HCT116 (cell line): Measurements from ENCODE around the gene NSMCE1. TPM values are rescaled to one million over a fixed set of nuclear protein-coding genes. Genes with fewer than 3 reads are reported as not detected.
A peak's percentile ranks its signal among the peaks of the same experiment; 100 is the strongest.

Experiments
- ATAC-seq: fragments of 200-7000 bp; cut with Tn5 transposase; 2 replicates; pipeline ENCODE4 v1.9.1; 2020; ENCODE audit warnings: mild to moderate bottlenecking, moderate library complexity
- BruUV-seq: library from RNA; stranded (reverse); fragments of 400-500 nt; replicated peaks from 2 replicates; lab custom pipeline; 2021; lab: Mats Ljungman, UMichigan
- CTCF ChIA-PET: fragments of 300-600 bp; sonication (Branson Sonifier 250); formaldehyde crosslinking; loops from one replicate; lab custom pipeline; 2021; ENCODE audit warnings: antibody characterized with exemption; lab: Charles Lee
- POLR2A ChIA-PET: fragments of 300-600, 350-600 bp; sonication (Branson Sonifier 250); formaldehyde crosslinking; loops from one replicate; lab custom pipeline; 2021; ENCODE audit warnings: antibody characterized with exemption; lab: Charles Lee
- RAD21 ChIA-PET, 2 experiments: fragments of 300-600 bp; sonication (Branson Sonifier 250); formaldehyde crosslinking; loops; one replicate each; lab custom pipeline; 2023; ENCODE audit warnings: low total read pairs in 2 of 2; ENCODE audit not compliant: uncharacterized antibody in 2 of 2, unreplicated experiment in 2 of 2, low non-redundant PET in 1 of 2; lab: Charles Lee
- DNase-seq: peaks from one replicate; pipeline ENCODE4 v3.0.0-alpha.2; 2010; ENCODE audit warnings: low read depth, low spot score
- H2AFZ ChIP-seq: fragments of 200-600 bp; shearing (Covaris generic), sonication (generic); 2 replicates; pipeline ENCODE4 v1.6.1; 2017; ENCODE audit warnings: low read depth, mixed run types, mixed read lengths, antibody characterized with exemption, low read length; ENCODE audit not compliant: poor library complexity, severe bottlenecking
- H3K27ac ChIP-seq: 2 replicates; pipeline ENCODE4 v1.5.1; 2012; ENCODE audit warnings: low read depth, low read length
- H3K27me3 ChIP-seq: fragments of 200-600 bp; sonication (generic); 2 replicates; pipeline ENCODE4 v1.6.1; 2016; ENCODE audit warnings: mixed run types, low read length, mixed read lengths; ENCODE audit not compliant: insufficient read depth
- H3K36me3 ChIP-seq, 2 experiments: fragments of 200-500 bp in 1 of 2; fragments of 200-600 bp in 1 of 2; sonication (Bioruptor generic) in 1 of 2; sonication (generic) in 1 of 2; 2 replicates each; pipeline versions ENCODE4 v1.5.1 to v1.6.1; 2014 to 2016; ENCODE audit warnings: low read length in 2 of 2, inconsistent platforms in 1 of 2, mixed read lengths in 1 of 2, mixed run types in 1 of 2; ENCODE audit not compliant: insufficient read depth in 2 of 2, control insufficient read depth in 1 of 2
- H3K4me1 ChIP-seq, 2 experiments: fragments of 200-600 bp in 1 of 2; sonication (generic) in 1 of 2; 2 replicates each; pipeline versions ENCODE4 v1.5.1 to v1.6.1; 2012 to 2017; ENCODE audit warnings: low read length in 2 of 2, inconsistent platforms in 1 of 2, mild to moderate bottlenecking in 1 of 2, mixed read lengths in 1 of 2, mixed run types in 1 of 2, moderate library complexity in 1 of 2; ENCODE audit not compliant: insufficient read depth in 2 of 2, control insufficient read depth in 1 of 2
- H3K4me2 ChIP-seq: fragments of 200-600 bp; sonication (generic); 2 replicates; pipeline ENCODE4 v1.6.1; 2017; ENCODE audit warnings: mixed run types, low read length, mixed read lengths
- H3K4me3 ChIP-seq, 2 experiments: fragments of 200-600 bp in 1 of 2; sonication (generic) in 1 of 2; replicated peaks in 1 of 2; 2 replicates each; pipeline ENCODE4 v1.5.1; 2011 to 2016; ENCODE audit warnings: low read length in 2 of 2, control low read depth in 1 of 2, low read depth in 1 of 2, mild to moderate bottlenecking in 1 of 2, mixed read lengths in 1 of 2, mixed run types in 1 of 2
- H3K79me2 ChIP-seq: fragments of 200-600 bp; sonication (generic); 2 replicates; pipeline ENCODE4 v1.6.1; 2017; ENCODE audit warnings: mild to moderate bottlenecking, mixed run types, low read length, moderate library complexity, mixed read lengths; ENCODE audit not compliant: insufficient read depth
- H3K9ac ChIP-seq: fragments of 200-600 bp; sonication (generic); 2 replicates; pipeline ENCODE4 v1.6.1; 2016; ENCODE audit warnings: low read length, mixed read lengths
- H3K9me2 ChIP-seq: fragments of 200-600 bp; sonication (generic), shearing (Covaris generic); 2 replicates; pipeline ENCODE4 v1.6.1; 2017; ENCODE audit warnings: mixed run types, mild to moderate bottlenecking, moderate library complexity; ENCODE audit not compliant: insufficient read depth
- H3K9me3 ChIP-seq, 2 experiments: fragments of 200-500 bp in 1 of 2; fragments of 200-600 bp in 1 of 2; sonication (Bioruptor generic) in 1 of 2; sonication (generic) in 1 of 2; 2 replicates each; pipeline ENCODE4 v1.6.1; 2014 to 2017; ENCODE audit warnings: low read length in 2 of 2, mixed read lengths in 2 of 2, inconsistent platforms in 1 of 2, low read depth in 1 of 2, mild to moderate bottlenecking in 1 of 2, mixed run types in 1 of 2, moderate library complexity in 1 of 2; ENCODE audit not compliant: control insufficient read depth in 1 of 2, insufficient read depth in 1 of 2
- H4K20me1 ChIP-seq: fragments of 200-600 bp; sonication (generic), shearing (Covaris generic); 2 replicates; pipeline ENCODE4 v1.6.1; 2017; ENCODE audit warnings: mixed run types, mild to moderate bottlenecking, moderate library complexity; ENCODE audit not compliant: insufficient read depth
- SIN3A ChIP-seq: IDR thresholded peaks from 2 replicates; pipeline ENCODE4 v1.6.1; 2012; ENCODE audit warnings: low read depth
- SRF ChIP-seq: IDR thresholded peaks from 2 replicates; pipeline ENCODE4 v1.6.1; 2012; ENCODE audit warnings: low read depth
- ZFX ChIP-seq: fragments of 450-650 bp; IDR thresholded peaks from 2 replicates; pipeline ENCODE4 v1.6.1; 2017
- intact Hi-C: fragments of 100-400 bp; cut with micrococcal nuclease; formaldehyde crosslinking; loops from 2 replicates; pipeline ENCODE4 v1.10.0; 2022
- total RNA-seq: library from RNA; stranded (reverse); gene quantifications from one replicate; pipeline ENCODE4 v1.2.1, GENCODE V29; 2021; ENCODE audit not compliant: unreplicated experiment
- TF ChIP-seq, protein P1 (sequence below), 3 experiments: fragments of 200-600 bp in 1 of 3; sonication (generic) in 1 of 3; IDR thresholded peaks in 2 of 3; conservative IDR thresholded peaks in 1 of 3; 2 replicates each; pipeline ENCODE4 v1.5.1; 2012 to 2017; ENCODE audit warnings: low read depth in 2 of 3, low read length in 2 of 3, antibody characterized with exemption in 1 of 3, borderline replicate concordance in 1 of 3, control low read depth in 1 of 3, mild to moderate bottlenecking in 1 of 3, mixed read lengths in 1 of 3, mixed run types in 1 of 3, moderate library complexity in 1 of 3; ENCODE audit not compliant: insufficient read depth in 1 of 3

Gene NSMCE1
- total RNA-seq, 1 experiment from 2014 or later, result 85.6 TPM

DNA sequence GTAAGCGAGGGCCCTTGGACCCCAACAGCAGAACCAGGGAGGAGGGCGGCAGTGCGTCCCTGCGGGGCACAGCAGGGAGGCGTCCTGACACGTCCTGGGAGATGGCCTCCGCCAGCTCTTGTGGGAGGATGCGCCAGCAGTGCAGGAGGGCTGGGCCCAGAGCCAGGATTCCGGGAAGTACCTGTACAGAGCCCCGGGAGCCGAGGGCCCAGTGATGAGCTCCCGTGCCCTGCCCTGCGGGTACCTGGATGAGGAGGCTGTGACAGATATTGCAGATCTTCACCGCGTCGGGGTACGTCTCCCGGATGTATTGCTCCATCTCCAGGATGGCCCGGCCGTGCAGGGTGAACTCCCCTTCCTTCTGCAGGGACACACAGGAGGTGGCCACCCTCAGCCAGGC lies 42.1 kb downstream of the NSMCE1 start:
- ATAC-seq (no peak), DNase-seq (no peak)
- ChIA-PET RAD21 (no interaction called here), CTCF (interaction anchor here (1.3 to 1.5 kb wide), 2 partner anchors 129 to 140 kb away, joined by 3 read pairs; no protein-coding TSS in a partner anchor), POLR2A (no interaction called here)
- Histone ChIP-seq H3K9me3 (no peaks in the 10 kb centered on the region), H3K36me3 (no peaks in the 10 kb centered on the region; a peak in 1 of 4 replicates), H3K27me3 (no peaks in the 10 kb centered on the region), H3K4me1 (peaks cover 8 to 14% of the 10 kb centered on the region in 2 experiments; a peak in 3 of 4 replicates), H3K9ac (no peak overlapping the region), H3K4me2 (no peak overlapping the region), H4K20me1 (no peaks in the 10 kb centered on the region), H3K4me3 (no peak overlapping the region), H3K27ac (no peak overlapping the region), H2AFZ (no peak overlapping the region), H3K9me2 (no peaks in the 10 kb centered on the region), H3K79me2 (no peaks in the 10 kb centered on the region)
- BruUV-seq, result no TSS peak
- TF ChIP-seq SIN3A (no peak), ZFX (0 out of 2 replicates have a peak, but pooled peaks have one; percentile 14)
- intact Hi-C loops, result no loop called here

DNA sequence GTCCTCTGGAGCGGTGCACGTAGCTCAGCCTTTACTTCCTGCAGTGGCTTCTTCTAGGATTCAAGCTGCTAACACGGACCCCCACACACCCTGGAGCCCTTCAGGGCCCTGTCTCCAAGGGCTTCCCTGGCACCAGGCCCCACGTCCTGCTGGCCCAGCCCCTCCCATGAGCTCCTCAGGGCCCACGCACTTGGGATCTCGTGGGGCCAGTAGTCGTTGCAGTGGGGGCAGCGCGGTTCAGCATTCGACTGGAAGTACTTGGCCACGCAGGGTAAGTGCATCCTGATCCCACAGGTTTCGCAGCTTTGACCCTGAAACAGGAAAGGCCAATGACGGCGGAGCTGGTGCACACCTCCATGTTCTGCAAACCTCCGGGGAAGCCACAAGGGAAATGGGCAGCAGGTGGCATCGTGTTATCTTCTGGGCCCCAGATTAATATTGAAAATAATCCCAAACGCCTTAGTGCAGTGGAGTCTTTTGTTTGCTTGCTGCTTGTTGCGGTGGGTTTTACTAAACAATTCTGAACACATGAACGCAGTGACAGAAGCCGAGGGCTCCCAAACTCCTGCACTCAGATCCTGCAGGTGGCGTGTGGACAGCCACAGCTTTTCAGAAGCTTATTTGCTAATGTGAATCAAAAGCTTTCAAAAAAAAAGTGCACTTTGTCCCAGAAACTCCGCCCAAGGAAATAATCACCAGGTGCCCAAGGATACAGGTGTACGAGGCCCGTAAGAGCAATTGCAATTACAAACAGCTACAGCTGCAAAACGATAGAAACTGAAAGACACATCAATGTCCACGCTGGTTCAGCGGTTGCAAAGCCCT lies 42.8 kb downstream of the NSMCE1 start:
- BruUV-seq, result no TSS peak
- CTCF ChIA-PET, result interaction anchor here (0.9 to 1.5 kb wide), 4 partner anchors 9 to 143 kb away, joined by 3 to 5 read pairs (median 4); no protein-coding TSS in a partner anchor

More for the DNA sequence above, 42.8 kb downstream of the NSMCE1 start:
- H3K4me2 ChIP-seq, result no peak overlapping the region
- ATAC-seq, result no peak
- peaks cover 8 to 14% of the 10 kb centered on the region in 2 experiments; a peak in 3 of 4 replicates for H3K4me1 ChIP-seq
- H3K36me3 ChIP-seq, result no peaks in the 10 kb centered on the region; a peak in 1 of 4 replicates
- H3K27ac ChIP-seq, result no peak overlapping the region
- no peaks in the 10 kb centered on the region for H3K27me3 ChIP-seq
- H3K9me2 ChIP-seq, result no peaks in the 10 kb centered on the region
- H3K4me3 ChIP-seq, result no peak overlapping the region
- ChIA-PET POLR2A (no interaction called here), RAD21 (interaction anchor here in 1 of 2 experiments (0.6 kb wide), 1 partner anchor 36 kb away, joined by 4 read pairs; no protein-coding TSS in a partner anchor)
- intact Hi-C loops, result no loop called here
- H4K20me1 ChIP-seq, result no peaks in the 10 kb centered on the region
- no peak overlapping the region for H3K9ac ChIP-seq
- no peaks in the 10 kb centered on the region for H3K9me3 ChIP-seq
- no peak overlapping the region for H2AFZ ChIP-seq
- TF ChIP-seq SRF, result no peak
- TF ChIP-seq, protein P1, sequence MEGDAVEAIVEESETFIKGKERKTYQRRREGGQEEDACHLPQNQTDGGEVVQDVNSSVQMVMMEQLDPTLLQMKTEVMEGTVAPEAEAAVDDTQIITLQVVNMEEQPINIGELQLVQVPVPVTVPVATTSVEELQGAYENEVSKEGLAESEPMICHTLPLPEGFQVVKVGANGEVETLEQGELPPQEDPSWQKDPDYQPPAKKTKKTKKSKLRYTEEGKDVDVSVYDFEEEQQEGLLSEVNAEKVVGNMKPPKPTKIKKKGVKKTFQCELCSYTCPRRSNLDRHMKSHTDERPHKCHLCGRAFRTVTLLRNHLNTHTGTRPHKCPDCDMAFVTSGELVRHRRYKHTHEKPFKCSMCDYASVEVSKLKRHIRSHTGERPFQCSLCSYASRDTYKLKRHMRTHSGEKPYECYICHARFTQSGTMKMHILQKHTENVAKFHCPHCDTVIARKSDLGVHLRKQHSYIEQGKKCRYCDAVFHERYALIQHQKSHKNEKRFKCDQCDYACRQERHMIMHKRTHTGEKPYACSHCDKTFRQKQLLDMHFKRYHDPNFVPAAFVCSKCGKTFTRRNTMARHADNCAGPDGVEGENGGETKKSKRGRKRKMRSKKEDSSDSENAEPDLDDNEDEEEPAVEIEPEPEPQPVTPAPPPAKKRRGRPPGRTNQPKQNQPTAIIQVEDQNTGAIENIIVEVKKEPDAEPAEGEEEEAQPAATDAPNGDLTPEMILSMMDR (IDR thresholded peaks at IDR 0.05 in 2 of 3, conservative IDR thresholded peaks at IDR 0.05 in 1 of 3; ENCODE audit: borderline replicate concordance in 1 of 3, insufficient read depth in 1 of 3, low read depth in 2 of 3, low read length in 2 of 3), result peak in 1 of 3 experiments; percentile 10; a peak in 1 of 6 replicates
- TF ChIP-seq, all 23 proteins: peak for 1
- H3K79me2 ChIP-seq, result no peaks in the 10 kb centered on the region
- no peak for DNase-seq
